Central memory CD8-positive, alpha-beta T cell (primary cell): ENCODE measurements around the gene RSL1D1.
"Not testable (repeated sequence)": the region's sequence is repeated elsewhere in the genome, so short reads cannot be mapped to it uniquely, and the experiment has no call there.

Experiments used
- ATAC-seq: fragments of 150-1000 bp; cut with Tn5 transposase; replicated peaks from 2 replicates; pipeline ENCODE4 v1.10.0; 2022; ENCODE audit warnings: mild to moderate bottlenecking, moderate FRiP score, moderate number of reproducible peaks; ENCODE audit not compliant: poor library complexity, severe bottlenecking; ENCODE audit errors: extremely low read depth
- DNase-seq, 2 donors: peaks; one replicate each; pipeline ENCODE4 v3.0.0; 2021; ENCODE audit warnings: low spot score in 2 of 2
- H3K27ac Mint-ChIP-seq: one replicate; pipeline ENCODE4 v1.8.0; 2022; ENCODE audit warnings: low read depth, mild to moderate bottlenecking, moderate library complexity, mixed read lengths
- H3K27me3 Mint-ChIP-seq: one replicate; pipeline ENCODE4 v1.8.0; 2022; ENCODE audit warnings: mixed read lengths
- H3K36me3 Mint-ChIP-seq: one replicate; pipeline ENCODE4 v1.8.0; 2022; ENCODE audit warnings: mild to moderate bottlenecking, moderate library complexity, mixed read lengths; ENCODE audit not compliant: insufficient read depth
- H3K4me1 Mint-ChIP-seq: one replicate; pipeline ENCODE4 v1.8.0; 2022; ENCODE audit warnings: mixed read lengths
- H3K4me3 Mint-ChIP-seq: one replicate; pipeline ENCODE4 v1.8.0; 2022; ENCODE audit warnings: mild to moderate bottlenecking, moderate library complexity, mixed read lengths
- H3K9me3 Mint-ChIP-seq: one replicate; pipeline ENCODE4 v1.8.0; 2022; ENCODE audit warnings: mixed read lengths

RSL1D1 gene

DNA sequence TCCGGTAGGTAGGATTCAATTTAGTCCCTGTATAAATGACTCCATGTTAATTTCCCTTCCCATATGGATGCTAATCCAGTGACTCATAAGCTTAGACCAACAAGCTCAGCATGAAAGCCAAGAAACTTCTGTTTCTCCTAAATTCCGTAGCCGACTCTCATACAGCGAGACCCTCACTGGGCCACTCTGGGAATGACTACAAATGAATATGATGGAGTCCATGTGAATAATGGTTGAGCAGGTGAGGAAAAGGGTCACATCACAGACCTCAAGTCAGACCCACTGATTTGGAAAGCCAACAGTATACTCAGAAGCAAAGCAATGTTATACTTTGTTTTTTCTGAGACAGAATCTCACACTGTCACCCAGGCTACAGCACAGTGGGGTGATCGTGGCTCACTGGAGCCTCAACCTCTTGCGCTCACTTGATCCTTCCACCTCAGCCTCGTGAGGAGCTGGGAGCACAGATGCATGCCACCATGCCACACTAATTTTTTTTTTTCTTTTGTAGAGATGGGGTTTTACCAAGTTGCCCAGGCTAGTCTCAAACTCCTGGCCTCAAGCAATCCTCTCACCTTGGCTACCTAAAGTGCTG, 14.6 kb downstream of the RSL1D1 start:
- ATAC-seq (no peak), DNase-seq (no peak)
- H3K36me3 Mint-ChIP-seq: peaks cover 52% of the 10 kb centered on the region
- H3K4me1 Mint-ChIP-seq: no peaks in the 10 kb centered on the region
- H3K4me3 Mint-ChIP-seq: no peak overlapping the region
- no peaks in the 10 kb centered on the region for H3K9me3 Mint-ChIP-seq
- H3K27ac Mint-ChIP-seq: no peak overlapping the region
- H3K27me3 Mint-ChIP-seq: no peaks in the 10 kb centered on the region

DNA sequence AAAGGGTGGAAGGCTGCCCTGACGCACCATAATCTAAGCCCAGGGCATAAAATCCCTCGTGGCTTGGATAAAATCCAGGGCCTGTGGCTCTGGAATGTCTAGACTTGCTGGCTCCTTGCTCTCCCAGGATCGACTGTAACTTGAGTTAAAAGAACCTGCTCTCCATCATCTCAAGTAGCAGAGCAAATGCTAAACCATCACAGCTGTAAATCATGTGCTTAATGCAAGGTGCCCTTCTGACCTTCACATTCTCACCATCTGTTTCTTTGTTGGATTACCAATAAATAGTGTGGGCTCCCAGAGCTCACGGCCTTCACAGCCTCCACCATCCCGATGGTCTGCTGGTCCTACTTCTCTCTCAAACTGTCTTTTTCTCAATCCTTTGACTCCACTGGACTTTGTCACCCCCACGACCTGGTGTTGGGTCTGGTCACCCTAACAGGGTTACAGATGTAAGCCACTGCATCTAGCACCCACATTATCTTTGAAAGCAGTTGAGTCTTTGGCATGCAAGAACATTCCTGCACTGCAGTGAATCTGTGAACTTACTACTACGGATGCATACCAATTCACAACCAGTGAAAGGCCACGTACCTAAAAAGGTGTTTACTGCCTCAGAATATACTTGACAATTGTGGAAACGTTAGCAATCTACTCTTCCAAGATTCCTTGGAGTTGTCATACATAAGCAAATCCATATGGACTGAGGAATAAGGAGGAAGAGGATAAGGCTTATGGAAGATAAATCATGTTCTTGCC, 15.3 kb downstream of the RSL1D1 start:
- peaks cover 45% of the 10 kb centered on the region for H3K36me3 Mint-ChIP-seq
- no peak overlapping the region for H3K27ac Mint-ChIP-seq
- no peak for DNase-seq

DNA sequence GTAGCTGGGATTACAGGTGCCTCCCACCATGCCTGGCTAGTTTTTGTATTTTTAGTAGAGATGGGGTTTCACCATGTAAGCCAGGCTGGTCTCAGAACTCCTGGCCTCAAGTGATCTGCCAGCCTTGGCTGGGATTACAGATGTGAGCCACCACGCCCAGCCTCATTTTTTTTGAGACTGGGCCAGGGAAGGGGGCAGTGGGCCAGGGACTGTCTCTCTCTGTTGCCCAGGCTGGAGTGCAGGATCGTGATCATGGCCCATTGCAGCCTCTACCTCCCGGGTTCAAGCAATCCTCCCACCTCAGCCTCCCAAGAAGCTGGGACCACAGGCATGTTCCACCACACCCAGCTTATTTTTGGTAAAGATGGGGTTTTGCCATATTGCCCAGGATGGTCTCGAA, 16.0 kb downstream of the RSL1D1 start:
- ATAC-seq: no peak
- Mint-ChIP-seq H3K27ac (no peak overlapping the region), H3K36me3 (peaks cover 39% of the 10 kb centered on the region), H3K27me3 (no peaks in the 10 kb centered on the region), H3K4me3 (no peak overlapping the region), H3K9me3 (no peaks in the 10 kb centered on the region), H3K4me1 (no peaks in the 10 kb centered on the region)
- no peak for DNase-seq

More for the DNA sequence above, 15.3 kb downstream of the RSL1D1 start:
- Mint-ChIP-seq H3K27me3 (no peaks in the 10 kb centered on the region), H3K4me1 (no peaks in the 10 kb centered on the region), H3K4me3 (no peak overlapping the region), H3K9me3 (no peaks in the 10 kb centered on the region)
- no peak for ATAC-seq

DNA sequence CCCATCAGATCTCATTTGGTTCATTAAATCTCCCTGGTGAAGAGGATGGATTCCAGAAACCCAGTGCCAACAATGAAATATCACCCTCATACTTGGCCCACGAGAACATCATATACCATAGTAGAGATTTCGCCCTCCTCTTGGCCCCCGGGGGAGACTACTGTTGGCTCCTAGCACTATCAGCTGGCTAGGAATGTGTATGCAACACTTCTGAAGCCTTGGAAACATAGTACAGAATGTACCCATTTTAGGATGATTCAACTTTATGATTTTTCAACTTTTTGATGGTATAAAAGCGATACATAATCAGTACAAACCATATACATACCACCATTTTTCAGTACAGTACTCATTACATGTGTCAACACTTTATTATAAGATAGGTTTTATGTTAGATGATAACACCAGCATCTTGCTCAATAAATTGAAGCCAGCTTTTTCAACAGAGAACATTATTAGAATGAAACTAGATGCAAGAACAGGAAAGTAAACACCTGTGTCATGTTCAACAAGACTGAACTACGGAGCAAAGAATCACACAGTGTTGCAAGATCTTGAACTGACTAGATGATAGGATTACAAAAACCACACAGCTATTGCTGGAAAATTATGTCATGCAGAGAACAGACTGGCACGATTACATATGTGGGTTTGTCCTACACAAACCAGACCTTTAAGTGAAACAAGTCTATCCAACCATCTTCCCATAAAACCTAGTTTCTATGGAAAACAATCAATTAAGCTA, 17.2 kb downstream of the RSL1D1 start:
- no peaks in the 10 kb centered on the region for H3K9me3 Mint-ChIP-seq
- H3K27ac Mint-ChIP-seq: no peak overlapping the region
- no peaks in the 10 kb centered on the region for H3K4me1 Mint-ChIP-seq
- no peak overlapping the region for H3K4me3 Mint-ChIP-seq
- H3K36me3 Mint-ChIP-seq: peaks cover 27% of the 10 kb centered on the region
- H3K27me3 Mint-ChIP-seq: no peaks in the 10 kb centered on the region
- DNase-seq: no peak
- ATAC-seq: no peak

DNA sequence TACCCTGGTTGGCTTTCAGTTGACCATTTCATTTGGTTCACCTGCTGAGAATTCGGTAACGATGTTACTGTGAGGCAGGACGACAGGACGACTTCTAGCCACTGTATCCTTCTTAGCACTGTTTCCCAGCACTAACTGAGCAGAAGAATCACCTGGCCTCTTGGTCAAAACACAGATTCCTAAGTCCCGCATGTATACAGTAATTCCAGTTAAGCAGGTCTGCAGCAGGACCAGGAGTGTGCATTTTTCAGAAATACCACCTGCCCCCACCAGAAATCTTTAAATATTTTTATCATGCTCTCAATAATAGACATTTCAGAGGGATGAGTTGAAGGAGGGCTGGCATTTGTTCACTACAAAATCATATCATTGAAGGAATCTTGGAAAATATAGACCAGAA, 22.6 kb downstream of the RSL1D1 start:
- ATAC-seq (no peak), DNase-seq (no peak)
- Mint-ChIP-seq H3K4me3 (no peak overlapping the region), H3K27ac (no peak overlapping the region), H3K27me3 (no peaks in the 10 kb centered on the region), H3K9me3 (no peaks in the 10 kb centered on the region), H3K4me1 (no peaks in the 10 kb centered on the region), H3K36me3 (no peaks in the 10 kb centered on the region)

DNA sequence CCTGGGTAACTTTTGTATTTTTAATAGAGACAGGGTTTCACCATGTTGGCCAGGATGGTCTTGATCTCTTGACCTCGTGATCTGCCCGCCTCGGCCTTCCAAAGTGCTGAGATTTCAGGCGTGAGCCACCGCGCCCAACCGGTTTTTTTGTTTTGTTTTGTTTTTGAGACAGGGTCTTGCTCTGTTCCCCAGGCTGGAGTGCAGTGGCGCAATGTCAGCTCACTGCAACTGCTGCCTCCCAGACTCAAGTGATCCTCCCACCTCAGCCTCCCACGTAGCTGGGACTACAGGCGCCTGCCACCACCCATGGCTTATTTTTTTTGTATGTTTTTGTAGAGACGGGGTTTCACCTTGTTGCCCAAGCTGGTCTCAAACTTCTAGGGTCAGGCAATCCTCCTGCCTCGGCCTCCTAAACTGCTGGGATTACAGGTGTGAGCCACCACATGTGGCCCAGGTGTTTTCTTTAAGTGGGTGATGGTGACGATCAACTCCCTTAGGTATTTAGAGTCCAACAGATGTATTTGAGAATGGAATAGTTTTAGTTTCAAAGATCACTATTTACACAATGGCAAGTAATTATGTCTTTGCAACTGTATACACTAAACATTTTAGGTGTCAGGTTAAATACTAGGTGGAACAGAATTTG, 25.7 kb downstream of the RSL1D1 start:
- not testable (repeated sequence) for H3K27ac Mint-ChIP-seq, H3K36me3 Mint-ChIP-seq, ATAC-seq, H3K9me3 Mint-ChIP-seq, H3K4me1 Mint-ChIP-seq, DNase-seq, H3K4me3 Mint-ChIP-seq, H3K27me3 Mint-ChIP-seq

DNA sequence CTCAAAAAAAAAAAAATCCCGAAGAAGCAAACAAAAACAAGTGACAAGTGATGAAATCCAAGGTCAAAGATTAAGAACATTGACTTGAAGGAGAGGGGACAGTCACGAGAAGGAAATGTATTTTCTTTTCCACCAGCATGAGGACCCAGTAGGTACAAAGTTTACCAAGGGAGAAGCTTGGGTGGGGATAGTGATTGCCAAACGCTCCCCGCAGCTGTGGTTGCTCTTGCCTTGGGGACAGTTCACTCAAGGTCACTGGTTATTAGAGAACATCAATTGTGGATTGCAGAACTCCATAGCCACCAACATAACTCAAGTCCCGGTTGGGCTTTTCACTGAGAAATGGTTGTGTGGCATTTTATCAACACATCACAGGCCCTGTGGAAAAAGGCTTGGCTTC, 27.0 kb downstream of the RSL1D1 start:
- Mint-ChIP-seq H3K4me3 (no peak overlapping the region), H3K36me3 (no peaks in the 10 kb centered on the region), H3K4me1 (no peaks in the 10 kb centered on the region), H3K27me3 (no peaks in the 10 kb centered on the region), H3K9me3 (no peaks in the 10 kb centered on the region), H3K27ac (no peak overlapping the region)
- no peak for DNase-seq
- no peak for ATAC-seq

DNA sequence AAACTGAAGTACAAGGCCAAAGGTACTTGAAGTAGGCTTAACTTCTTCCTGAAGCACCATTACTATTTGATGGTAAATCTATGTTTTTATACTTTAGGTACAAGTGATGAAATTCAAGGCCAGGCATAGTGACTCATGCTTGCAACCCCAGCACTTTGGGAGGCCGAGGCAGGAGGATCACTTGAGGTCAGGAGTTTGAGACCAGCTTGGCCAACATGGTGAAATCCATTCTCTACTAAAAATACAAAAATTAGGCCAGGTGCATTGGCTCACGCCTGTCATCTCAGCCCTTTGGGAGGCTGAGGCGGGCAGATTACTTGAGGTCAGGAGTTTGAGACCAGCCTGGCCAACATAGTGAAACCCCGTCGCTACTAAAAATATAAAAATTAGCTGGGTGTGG, 27.7 kb downstream of the RSL1D1 start:
- not testable (repeated sequence) for H3K4me3 Mint-ChIP-seq, H3K9me3 Mint-ChIP-seq, H3K36me3 Mint-ChIP-seq, H3K27ac Mint-ChIP-seq, H3K4me1 Mint-ChIP-seq, ATAC-seq, H3K27me3 Mint-ChIP-seq, DNase-seq

DNA sequence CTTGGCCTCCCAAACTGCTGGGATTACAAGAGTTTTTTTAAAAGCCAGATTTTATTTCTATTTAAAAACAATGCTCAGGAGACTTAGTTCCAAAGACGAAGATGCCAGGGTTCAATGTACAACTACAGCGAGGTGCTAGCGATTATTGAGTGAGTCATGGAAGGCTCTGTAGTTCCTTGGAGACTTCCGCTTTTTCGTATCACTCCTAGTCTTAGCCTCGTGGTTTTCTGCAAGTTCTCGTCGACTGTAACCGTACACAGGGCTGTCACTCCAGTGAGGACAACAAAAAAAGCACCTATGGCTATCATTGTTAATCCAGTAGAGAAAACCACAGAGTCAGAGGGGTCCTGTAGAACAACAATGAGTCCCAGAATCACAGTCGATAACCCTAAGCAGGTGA, 31.5 kb downstream of the RSL1D1 start:
- H3K9me3 Mint-ChIP-seq: no peaks in the 10 kb centered on the region
- no peaks in the 10 kb centered on the region for H3K36me3 Mint-ChIP-seq
- no peaks in the 10 kb centered on the region for H3K27me3 Mint-ChIP-seq
- no peak overlapping the region for H3K4me3 Mint-ChIP-seq
- H3K4me1 Mint-ChIP-seq: no peaks in the 10 kb centered on the region
- ATAC-seq: no peak
- DNase-seq: no peak
- no peak overlapping the region for H3K27ac Mint-ChIP-seq

DNA sequence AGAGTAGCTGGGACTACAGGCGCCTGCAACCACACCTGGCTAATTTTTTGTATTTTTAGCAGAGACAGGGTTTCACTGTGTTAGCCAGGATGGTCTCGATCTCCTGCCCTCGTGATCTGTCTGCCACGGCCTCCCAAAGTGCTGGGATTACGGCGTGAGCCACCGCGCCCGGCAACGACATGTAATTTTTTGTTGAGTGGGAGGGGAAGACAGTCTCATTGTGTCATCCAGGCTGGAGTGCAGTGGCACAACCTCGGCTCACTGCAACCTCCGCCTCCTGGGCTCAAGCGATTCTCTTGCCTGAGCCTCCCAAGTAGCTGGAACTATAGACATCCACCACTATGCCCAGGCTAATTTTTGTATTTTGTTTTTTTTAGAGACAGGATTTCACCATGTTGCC, 32.4 kb downstream of the RSL1D1 start:
- not testable (repeated sequence) for H3K27ac Mint-ChIP-seq, H3K36me3 Mint-ChIP-seq, ATAC-seq, H3K4me3 Mint-ChIP-seq, H3K9me3 Mint-ChIP-seq, H3K27me3 Mint-ChIP-seq, H3K4me1 Mint-ChIP-seq, DNase-seq

DNA sequence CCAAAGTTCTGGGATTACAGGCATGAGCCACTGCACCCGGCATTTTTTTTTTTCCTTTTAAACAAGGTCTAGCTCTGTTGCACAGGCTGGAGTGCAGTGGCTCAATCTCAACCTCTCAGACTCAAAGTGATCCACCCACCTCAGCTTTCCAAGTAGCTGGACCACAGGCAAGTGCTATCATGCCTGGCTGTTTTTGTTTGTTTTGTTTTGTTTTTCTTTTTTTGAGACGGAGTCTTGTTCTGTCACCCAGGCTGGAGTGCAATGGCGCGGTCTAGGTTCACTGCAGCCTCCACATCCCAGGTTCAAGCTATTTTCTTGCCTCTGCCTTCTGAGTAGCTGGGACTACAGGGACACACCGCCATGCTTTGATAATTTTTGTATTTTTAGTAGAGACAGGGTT, 35.2 kb downstream of the RSL1D1 start:
- ATAC-seq: no peak
- DNase-seq: no peak
- no peak overlapping the region for H3K4me3 Mint-ChIP-seq
- peaks cover 5% of the 10 kb centered on the region for H3K4me1 Mint-ChIP-seq
- no peak overlapping the region for H3K27ac Mint-ChIP-seq
- no peaks in the 10 kb centered on the region for H3K9me3 Mint-ChIP-seq
- H3K36me3 Mint-ChIP-seq: no peaks in the 10 kb centered on the region
- H3K27me3 Mint-ChIP-seq: no peaks in the 10 kb centered on the region

DNA sequence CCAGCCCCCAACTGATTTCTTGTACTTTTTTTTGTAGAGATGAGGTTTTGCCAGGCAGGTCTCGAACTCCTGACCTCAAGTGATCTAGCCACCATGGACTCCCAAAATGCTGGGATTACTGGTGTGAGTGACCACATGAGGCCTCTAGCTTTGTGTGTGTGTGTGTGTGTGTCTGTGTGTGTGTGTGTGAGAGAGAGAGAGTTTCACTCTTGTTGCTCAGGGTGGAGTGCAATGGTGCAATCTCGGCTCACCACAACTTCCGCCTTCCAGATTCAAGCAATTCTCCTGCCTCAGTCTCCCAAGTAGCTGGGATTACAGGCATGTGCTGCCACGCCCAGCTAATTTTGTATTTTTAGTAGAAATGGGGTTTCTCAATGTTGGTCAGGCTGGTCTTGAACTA, 36.5 kb downstream of the RSL1D1 start:
- H3K4me3 Mint-ChIP-seq, H3K27me3 Mint-ChIP-seq, DNase-seq, H3K9me3 Mint-ChIP-seq, H3K36me3 Mint-ChIP-seq, H3K27ac Mint-ChIP-seq, ATAC-seq: not testable (repeated sequence)
- H3K4me1 Mint-ChIP-seq: peaks cover 11% of the 10 kb centered on the region
